LNCaP clone FGC (cell line): ENCODE measurements around the gene PROX1.

Experiments
- DNase-seq: peaks from one replicate; pipeline ENCODE4 v3.0.0-alpha.2; 2011; ENCODE audit warnings: low read depth
- H3K4me3 ChIP-seq: 2 replicates; pipeline ENCODE4 v1.5.1; 2011; ENCODE audit warnings: mild to moderate bottlenecking, low read depth, low read length, control low read depth
- TF ChIP-seq, protein P1 (sequence below): IDR thresholded peaks from 2 replicates; pipeline ENCODE4 v1.5.1; 2012; ENCODE audit warnings: mild to moderate bottlenecking; ENCODE audit not compliant: control insufficient read depth, insufficient read depth; ENCODE audit errors: extremely low read depth

The PROX1 gene

DNA sequence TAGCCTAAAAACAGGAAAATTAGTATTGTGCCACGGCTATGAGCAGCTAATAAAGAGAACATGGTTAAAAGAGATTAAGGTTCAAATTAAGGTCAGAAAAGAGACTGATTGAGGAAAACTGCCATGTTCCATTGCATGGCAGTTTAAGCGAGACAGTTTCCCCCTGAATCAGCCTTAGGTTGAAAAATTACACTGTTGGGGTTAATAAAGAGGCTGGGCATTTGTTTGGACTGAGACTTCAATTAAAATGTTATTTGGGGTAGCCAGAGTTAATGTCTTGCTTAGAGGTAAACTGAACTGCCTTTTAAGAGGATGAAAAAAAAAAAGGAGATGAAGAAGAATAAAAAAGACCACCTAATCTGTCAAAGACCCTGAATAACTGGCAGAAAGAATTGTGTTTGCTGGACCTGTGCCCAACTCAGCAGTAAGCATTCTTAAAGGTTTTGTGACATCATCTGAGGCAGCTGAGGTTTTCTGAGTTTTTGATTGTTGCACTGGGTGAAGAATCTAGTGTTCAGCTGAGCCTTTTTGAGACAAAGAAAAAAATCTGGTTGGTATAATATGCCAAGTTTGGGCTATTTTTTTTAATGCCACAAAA lies 17.7 kb upstream of the PROX1 start:
- no peak overlapping the region for H3K4me3 ChIP-seq
- DNase-seq, result no peak
- TF ChIP-seq, protein P1, sequence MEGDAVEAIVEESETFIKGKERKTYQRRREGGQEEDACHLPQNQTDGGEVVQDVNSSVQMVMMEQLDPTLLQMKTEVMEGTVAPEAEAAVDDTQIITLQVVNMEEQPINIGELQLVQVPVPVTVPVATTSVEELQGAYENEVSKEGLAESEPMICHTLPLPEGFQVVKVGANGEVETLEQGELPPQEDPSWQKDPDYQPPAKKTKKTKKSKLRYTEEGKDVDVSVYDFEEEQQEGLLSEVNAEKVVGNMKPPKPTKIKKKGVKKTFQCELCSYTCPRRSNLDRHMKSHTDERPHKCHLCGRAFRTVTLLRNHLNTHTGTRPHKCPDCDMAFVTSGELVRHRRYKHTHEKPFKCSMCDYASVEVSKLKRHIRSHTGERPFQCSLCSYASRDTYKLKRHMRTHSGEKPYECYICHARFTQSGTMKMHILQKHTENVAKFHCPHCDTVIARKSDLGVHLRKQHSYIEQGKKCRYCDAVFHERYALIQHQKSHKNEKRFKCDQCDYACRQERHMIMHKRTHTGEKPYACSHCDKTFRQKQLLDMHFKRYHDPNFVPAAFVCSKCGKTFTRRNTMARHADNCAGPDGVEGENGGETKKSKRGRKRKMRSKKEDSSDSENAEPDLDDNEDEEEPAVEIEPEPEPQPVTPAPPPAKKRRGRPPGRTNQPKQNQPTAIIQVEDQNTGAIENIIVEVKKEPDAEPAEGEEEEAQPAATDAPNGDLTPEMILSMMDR, result no peak

DNA sequence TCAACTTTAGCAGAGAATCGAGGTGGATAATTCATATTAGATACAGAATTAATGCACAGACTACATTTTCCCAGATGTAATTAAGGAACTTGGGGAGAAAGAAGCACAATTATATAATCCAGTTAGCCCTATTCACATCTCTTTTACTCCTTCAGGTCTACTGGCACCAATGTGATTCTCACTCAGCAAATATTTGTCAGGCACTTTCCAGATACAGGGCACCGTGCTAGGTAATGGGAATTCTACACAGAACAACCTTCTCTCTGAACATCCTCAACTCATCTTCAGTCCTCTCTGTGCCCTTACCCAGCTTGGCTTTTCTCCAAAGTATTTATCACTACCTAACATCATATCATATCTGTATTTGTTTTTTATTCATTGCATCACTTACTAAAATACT lies 15.6 kb upstream of the PROX1 start:
- DNase-seq, result no peak

DNA sequence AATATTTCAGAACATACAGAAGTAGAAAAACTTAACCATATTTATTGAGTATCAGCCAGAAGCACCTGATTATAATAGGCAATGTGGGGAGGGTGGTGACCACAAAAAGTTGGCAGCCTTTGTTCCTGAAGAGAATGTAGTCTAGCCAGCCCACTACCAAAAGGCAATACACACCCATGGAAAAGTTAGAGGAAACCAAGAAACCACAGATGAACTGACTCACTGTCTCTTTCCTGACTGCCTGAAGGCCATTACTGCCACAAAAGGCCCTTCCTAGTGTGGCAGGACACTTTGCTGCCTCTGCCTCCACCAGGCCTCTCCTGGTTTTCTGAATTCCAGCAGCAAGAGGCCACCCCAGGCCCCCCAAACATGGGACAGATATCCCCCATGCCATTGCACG lies 14.6 kb upstream of the PROX1 start:
- no peak overlapping the region for H3K4me3 ChIP-seq
- no peak for DNase-seq
- TF ChIP-seq, protein P1, result no peak

More for the DNA sequence above, 15.6 kb upstream of the PROX1 start:
- TF ChIP-seq, protein P1, result no peak
- H3K4me3 ChIP-seq, result no peak overlapping the region

DNA sequence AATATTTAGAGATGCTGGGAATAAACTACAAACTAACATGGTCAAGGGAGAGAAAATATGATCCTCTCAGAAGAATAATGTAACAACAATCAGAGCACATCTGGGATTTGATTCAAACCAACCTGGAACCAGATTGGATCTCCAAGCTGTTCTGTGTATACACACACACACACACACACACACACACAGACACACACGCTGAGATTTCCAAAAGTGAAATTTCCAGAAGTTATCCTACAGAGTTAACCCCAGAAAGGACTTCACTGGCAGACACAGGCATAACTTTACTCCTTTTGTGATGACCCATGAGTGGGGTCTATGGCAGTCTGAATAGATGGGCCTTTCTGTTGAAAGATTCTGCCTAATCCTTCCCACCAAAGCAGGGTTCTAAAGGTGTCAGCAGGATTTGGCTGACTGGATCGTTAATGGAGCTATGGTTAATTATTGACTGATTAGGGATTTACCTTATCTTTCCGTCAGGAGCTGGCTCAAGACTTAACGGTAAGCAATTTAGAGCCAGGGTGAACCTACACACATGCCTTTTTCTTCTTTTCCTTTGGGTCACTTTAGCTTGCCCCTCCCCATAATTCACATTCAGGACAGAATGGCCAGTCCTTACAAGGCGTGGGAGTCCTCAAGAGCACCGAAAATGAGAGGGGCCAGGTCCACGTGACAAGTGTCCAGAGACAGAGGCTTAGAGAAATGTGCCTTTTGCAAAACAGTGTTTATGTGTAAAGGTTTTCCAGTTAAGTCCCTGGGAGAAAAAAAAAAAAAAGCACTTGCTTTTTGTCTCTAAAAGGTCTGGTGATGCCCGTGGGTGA lies 10.9 kb upstream of the PROX1 start:
- TF ChIP-seq, protein P1, result no peak
- DNase-seq, result no peak
- H3K4me3 ChIP-seq, result no peak overlapping the region

DNA sequence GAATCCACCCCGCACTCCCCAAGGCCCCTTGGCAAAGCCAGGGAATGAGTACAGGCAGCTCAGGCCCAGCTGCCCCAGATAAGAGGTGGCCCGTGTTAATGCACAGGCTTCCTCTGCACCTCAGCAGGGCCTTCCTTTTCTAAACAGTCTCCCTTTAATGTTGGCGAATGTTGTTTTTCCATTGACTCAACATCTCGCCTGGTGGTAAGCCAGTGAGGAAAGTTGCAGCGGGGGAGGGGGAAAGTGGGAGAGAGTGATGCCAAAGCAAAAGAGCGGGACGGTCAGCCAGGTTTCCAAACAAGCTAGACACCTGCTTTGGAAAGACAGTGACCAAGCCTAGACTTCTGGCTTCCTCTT lies 10.3 kb upstream of the PROX1 start:
- no peak overlapping the region for H3K4me3 ChIP-seq
- DNase-seq, result no peak
- TF ChIP-seq, protein P1, result no peak

DNA sequence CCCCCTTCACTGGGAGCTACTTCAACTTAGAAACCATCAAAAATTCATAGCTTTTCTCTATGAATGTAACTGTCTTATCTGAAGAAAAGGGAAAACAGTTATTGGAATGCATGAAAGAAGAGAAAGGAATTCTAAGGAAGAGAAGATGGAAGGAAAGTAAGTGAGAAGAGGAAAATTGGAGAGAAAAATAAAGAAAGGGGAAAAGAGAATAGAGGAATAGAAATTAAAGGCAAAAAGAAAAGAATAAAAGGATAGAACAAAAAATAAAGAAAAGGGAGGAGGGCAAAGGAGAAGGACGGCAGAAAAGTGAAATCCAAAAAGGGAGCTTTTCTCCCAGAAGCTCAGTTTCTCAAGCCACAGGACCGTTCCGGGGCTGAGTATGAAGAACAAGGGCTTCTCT lies 9.9 kb upstream of the PROX1 start:
- TF ChIP-seq, protein P1, result no peak
- no peak overlapping the region for H3K4me3 ChIP-seq
- DNase-seq, result no peak
